Superior temporal gyrus (tissue), 1 donor: ENCODE measurements around the gene TMEM208.

Experiments
- DNase-seq: peaks from one replicate; pipeline ENCODE4 v3.0.0-alpha.2; 2016; ENCODE audit errors: extremely low spot score

Gene TMEM208

GRCh38 chr16:67209565-67209964, 17.4 kb upstream of the TMEM208 start:
- no peak for DNase-seq

DNA sequence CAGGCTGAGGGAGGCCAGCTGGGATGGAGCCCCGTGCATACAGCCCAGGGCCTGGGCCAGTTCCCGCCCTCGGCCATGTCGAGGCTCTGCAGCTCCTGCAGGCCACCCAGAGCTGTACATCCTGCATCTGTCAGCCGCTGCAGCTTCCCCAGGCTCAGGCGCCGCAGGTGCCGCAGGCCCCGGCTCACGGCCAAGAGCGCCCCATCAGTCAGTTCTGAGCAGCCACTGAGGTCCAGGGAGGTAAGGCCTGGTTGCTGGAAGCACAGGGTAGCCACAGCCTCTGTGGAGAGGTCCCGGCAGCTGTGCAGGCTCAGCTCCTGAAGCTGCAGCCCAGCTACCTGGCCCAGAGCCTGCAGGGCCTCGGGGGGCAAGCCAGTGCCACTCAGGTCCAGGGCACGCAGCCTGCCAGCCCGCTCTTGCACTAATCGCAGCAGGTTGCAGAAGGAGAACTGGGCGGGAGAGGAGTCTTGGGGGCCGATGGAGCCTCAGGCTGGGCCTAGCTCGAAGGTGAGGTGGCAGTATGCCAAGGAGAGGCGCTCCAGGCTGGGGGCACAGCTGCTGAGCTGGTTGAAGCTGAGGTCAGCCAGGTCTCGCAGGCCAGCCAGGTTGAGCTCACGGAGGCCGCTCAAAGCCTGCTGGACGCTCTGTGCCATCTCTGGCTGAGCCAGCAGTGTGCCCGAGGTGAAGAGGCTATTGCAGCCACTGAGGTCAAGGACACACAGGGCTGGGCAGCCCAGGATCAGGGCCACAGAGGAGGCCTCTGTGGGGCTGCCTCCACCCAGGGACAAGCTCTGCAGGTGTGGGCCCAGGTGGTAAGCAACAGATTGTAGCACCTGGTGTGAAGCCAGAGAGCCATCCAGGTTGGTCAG, 16.6 kb upstream of the TMEM208 start:
- no peak for DNase-seq

GRCh38 chr16:67211674-67212073, 15.3 kb upstream of the TMEM208 start:
- DNase-seq, result no peak

DNA sequence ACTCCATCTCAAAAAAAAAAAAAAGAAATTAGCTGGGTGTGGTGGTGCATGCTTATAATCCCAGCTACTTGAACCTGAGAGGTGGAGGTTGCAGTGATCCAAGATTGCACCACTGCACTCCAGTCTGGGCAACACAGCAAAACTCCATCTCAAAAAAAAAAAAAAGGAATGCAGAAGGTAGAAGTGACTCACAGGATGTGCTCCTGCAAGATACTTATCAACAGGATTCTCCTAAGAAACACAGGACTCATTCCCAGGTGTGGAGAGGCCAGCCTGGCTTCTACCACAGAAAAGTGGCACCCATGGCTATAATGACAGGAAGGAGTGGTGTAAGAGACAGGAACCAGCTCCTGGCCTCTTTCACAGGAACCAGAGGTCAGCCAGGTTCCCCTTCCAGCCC, 14.2 kb upstream of the TMEM208 start:
- DNase-seq, result no peak

DNA sequence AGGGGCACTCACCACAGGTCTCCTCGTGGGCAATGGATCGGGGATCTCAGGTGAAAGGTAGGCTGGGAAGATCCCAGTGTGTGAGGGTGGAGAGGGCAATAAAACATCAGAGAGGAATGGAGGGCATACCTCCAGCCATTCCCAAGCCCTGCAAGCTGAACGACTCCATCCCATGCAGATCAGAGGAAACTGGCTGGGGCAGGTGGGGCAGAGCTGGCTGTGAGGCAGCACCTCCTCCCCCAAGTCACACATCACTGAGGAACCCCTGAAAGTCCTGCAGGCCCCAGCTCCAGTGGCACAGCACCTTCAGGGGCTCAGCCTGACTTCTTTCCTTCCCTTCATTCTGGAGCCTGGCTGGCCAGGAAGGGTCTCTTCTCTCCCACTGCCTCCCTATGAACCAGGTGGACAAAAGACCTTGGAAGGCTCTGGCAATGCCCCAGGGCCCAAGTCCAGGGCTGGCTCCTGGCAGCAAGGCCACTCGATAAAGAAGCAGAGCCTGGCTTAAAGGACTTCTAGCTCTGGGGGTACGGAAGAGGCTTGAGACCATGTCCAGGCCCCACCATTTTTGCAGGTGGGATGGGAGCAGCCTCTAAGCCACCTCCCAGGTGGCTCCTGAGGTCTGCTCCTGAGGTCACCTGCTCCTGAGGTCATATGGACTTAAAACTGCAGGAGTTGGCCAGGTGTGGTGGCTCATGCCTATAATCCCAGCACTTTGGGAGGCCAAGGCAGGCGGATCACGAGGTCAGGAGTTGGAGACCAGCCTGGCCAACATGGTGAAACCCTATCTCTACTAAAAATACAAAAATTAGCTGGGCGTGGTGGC, 13.5 kb upstream of the TMEM208 start:
- DNase-seq, result no peak

DNA sequence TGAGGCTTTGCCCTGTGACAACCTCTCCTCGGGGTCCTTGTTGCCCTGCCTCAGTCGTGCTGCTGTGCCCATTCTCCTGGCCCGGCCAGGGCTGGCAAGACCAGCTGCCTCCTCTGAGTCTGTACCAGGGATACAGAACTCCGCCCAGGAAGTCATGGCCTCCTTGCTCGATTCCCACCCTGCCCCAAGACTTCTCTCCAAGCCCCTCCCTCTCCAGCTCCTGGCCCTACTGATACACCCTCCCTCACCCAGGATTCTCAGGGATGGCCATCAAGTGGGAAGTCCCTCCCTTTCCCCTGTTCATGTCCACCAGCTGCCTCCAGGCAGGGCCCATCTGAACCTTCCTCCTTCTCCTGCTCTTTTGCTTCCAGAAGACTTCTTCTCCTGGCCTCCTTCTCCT, 11.2 kb upstream of the TMEM208 start:
- DNase-seq, result no peak

DNA sequence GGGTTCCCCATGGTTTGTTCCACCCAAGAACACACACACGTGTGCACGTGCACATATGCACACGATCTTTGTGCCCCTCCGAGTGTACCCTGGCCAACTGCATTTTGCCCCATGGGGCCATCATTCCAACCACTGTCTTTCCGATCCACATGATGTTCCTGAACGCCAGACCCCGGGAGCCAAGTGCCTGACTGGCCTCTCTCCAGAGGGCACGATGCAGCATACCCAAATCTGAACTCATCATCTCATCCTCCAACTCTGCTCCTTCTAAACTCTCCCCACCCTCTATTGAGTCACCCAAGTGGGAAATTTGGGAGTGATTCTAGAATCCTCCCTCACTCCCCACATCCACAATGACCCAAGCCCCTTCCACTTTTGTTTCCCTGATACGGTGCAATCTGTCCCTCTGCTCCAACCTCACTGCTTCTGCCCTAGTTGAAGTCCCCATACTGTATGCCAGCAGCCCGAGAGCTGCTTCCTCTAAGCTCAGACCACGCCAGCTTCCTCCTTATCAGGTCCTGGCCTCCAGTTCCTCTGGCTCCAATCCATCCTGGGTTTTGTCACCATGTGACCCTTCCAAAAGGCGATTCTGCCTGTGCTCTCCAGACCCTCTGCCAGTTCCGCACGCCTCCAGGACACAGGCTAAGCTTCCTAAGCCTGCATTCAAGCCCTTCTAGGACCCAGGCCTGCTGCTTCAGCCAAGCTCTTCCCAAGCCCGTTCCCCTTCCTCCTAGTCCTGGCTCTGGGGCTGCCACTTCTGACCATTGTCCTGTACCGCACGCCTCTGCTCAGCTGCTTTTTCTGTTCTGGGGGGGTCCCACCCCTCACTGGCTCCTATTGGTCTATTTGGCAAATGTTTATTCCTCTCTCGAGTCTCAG, 10.1 kb upstream of the TMEM208 start:
- no peak for DNase-seq

- DNase-seq, result no peak
Observed at GRCh38 chr16:67223992-67224391, 2.9 kb upstream of the TMEM208 start.

DNA sequence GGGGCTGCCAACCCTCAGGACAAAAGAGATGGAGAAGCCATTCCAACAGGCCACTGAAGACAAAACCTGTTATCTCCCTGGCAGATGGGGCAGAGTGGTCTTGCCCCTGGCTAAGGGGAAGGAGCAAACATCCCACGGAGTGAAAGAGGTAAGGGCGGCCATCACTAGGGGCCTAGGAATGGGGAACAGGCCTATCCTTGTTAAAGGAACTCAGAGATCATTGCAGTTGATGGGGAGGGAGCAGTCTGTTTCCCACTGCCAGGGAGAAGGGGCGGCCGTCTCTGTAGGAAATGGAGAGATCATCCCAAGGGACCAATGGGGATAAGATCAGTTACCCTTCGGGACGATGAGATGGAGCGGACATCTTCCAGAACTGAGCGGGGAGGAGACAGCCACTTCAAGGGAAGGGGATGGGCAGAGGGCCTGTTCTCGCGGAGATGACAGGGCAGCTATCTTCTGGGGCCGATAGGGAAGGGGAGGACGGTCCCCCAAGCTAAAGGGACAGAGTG, 581 bp upstream of the TMEM208 start:
- DNase-seq, result no peak

GRCh38 chr16:67227567-67227921, 614 bp downstream of the TMEM208 start:
- no peak for DNase-seq

DNA sequence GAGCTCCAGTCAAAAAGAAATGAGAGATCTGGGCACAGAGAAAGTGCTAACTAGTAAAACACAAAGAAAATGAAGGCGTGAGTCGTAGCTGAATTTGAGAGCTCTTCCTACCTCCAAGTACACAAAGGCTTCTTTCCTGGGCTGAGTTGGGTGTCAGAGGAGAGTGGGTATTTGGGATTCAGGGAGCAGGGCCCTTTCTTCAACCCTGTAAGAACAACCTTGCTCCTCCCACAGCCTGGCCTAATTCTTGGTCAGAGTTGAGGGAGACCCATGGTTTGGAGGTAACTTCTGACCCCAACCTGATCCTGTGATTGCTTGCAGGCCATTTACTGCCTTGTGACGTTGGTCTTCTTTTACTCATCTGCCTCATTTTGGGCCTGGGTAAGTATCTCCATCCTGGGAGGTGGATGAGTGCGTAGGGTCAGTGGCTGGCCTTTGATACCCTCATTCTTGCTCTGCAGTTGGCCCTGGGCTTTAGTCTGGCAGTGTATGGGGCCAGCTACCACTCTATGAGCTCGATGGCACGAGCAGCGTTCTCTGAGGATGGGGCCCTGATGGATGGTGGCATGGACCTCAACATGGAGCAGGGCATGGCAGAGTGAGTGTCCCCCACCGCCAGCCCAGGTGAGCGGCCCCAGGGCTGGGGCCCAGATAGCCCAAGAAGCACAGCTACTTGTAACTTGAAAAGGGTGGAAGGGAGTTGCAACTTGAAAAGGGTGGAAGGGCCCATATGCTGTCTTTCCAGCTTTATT, 1.3 kb downstream of the TMEM208 start:
- DNase-seq, result no peak

- no peak for DNase-seq
Observed at GRCh38 chr16:67228905-67229304, 2.0 kb downstream of the TMEM208 start.

- no peak for DNase-seq
Observed at GRCh38 chr16:67229906-67230808, 3.2 kb downstream of the TMEM208 start.

DNA sequence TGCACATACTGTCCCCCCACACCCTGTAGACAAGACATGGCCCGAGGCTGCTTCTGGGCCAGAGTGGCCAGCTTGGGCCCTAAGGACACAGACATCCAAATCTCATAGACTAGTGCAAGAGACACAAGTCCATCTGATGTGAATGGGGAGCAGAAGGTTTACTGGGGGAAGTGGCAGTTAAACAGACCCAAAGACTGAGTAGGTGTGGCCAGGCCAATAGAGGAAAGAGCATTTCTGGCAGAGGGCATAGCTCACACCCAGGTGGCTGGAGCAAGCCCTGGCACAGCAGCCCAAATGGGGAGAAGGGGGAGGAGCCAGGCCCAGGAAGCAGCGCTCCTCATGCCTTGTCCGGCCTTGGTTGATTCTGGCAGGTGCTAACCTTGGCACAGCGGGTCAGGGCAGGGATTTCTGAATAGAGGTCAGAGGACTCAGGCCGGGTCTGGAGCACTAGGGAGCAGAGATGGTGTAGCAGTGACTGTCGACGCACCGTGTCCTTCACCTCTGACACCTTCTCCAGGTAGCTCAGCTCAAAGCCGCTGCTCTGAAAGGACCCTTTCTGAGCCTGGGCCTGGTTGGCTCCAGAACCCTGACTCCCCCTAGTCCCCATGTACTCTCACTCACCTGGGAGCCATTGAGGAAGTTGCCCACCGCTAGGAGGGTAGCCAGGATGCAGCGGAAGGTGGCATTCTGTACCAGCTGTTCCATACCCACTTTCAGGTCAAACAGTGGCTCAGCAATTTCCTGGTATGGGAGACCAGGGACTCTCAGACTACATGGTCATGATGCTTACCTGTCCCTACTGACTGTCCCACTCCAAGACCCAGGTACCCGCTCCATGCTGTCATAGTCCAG, 4.1 kb downstream of the TMEM208 start:
- DNase-seq, result no peak

DNA sequence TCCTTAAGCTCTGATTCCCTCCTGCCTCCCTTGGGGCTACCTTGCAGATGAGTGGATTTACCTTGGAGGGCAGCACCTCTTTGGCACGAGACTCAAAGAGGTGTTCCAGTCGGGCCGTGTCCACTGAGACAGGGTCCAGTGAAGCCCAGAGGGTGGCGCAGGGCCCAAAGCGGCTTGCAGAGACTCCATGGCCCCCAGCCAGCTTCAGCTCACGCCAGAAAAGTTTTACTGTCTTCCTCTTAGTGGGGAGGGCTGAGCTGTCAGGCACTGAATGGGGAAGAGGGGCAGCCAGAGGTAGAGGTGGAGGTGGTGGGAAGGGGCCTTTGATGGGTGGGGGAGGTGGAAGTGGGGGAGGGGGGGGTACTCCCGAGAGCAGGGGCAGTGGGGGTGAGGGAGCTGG, 6.7 kb downstream of the TMEM208 start:
- no peak for DNase-seq

DNA sequence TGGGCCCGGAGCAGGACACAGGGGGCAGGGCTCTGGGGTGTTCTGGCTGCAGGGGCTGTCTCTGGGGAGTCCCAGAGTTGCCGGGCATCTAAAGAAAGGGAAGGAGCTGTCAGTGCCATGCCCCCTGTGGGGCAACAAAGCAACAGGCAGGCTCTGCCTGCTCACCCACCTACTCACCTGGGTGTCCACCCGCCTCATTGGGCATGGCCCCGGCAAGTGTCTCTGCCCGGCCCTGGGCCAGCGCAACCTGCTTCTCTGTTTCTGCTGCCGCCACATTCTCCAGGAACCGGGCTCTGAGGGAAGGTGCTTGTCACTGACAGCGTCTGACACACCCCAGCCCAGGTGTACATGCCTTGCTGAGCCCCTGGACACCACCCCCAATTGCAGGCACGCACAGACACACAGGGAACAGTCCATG, 7.3 kb downstream of the TMEM208 start:
- DNase-seq, result no peak

DNA sequence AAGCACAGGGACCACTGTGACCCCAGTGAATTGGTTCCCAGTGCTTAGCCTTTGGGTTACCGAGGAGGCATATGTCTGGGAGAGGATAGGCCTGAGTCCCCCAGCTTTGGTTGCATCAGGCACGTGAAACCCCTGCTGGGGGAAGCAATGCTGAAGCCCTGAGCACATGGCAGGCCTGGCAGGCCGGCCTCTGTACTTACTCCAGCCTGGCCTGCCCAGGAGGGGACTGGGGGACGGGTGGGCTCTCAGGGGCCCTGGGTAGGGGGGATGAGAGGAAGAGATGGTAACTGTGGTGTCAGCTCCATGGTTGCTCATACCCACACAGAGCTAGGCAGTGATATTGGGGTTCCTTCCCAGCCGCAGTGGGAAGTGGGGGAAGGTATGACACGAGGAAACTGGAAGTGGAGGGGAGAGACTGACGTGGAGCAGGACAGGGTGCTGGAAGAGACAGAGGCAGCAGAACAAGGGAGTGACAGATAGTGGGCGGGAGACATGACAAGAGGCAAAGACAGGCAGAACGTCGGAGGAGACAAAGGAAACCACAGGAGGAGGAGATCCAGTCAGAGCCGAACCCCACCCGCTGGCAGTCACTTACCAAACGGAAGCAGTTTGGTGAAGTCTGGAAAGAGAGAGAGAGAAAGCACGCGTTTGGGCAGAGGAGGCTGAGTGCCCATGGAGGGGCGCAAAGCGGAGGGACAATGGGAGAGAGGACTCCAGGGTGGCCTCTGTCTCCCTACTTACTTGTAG, 9.1 kb downstream of the TMEM208 start:
- DNase-seq, result no peak
